ENCODE measurements around the gene UNC5A.

Gene UNC5A

GRCh38 chr5:176875783-176876505, 65.6 kb downstream of the UNC5A start:
- Mint-ChIP-seq H3K9me3 (no peaks in the 10 kb centered on the region), H3K36me3 (ENCODE audit: low read depth) (no peaks in the 10 kb centered on the region), H3K4me3 (no peak overlapping the region), H3K27ac (no peak overlapping the region), H3K4me1 (peaks cover 8% of the 10 kb centered on the region), H3K27me3 (ENCODE audit: low read depth) (peaks cover 28% of the 10 kb centered on the region)
- TF ChIP-seq CTCF (IDR thresholded peaks at IDR 0.05; ENCODE audit: unreplicated experiment in 3 of 3), result no peak

- Mint-ChIP-seq H3K4me3 (no peak overlapping the region), H3K36me3 (ENCODE audit: low read depth) (no peaks in the 10 kb centered on the region), H3K27me3 (ENCODE audit: low read depth) (peaks cover 28% of the 10 kb centered on the region), H3K9me3 (no peaks in the 10 kb centered on the region), H3K27ac (no peak overlapping the region), H3K4me1 (peaks cover 8% of the 10 kb centered on the region)
- no peak for TF ChIP-seq CTCF (IDR thresholded peaks at IDR 0.05; ENCODE audit: unreplicated experiment in 3 of 3)
These were observed 66.4 kb downstream of the UNC5A start for GRCh38 chr5:176876506-176877431.

- H3K27ac Mint-ChIP-seq, result no peak overlapping the region
- no peak overlapping the region for H3K4me3 Mint-ChIP-seq
- H3K36me3 Mint-ChIP-seq (ENCODE audit: low read depth), result no peaks in the 10 kb centered on the region
- H3K4me1 Mint-ChIP-seq, result peaks cover 10% of the 10 kb centered on the region
- H3K27me3 Mint-ChIP-seq (ENCODE audit: low read depth), result peaks cover 28% of the 10 kb centered on the region
- no peaks in the 10 kb centered on the region for H3K9me3 Mint-ChIP-seq
- no peak for TF ChIP-seq CTCF (IDR thresholded peaks at IDR 0.05; ENCODE audit: unreplicated experiment in 3 of 3)
These were observed 67.5 kb downstream of the UNC5A start for GRCh38 chr5:176877793-176878331.

GRCh38 chr5:176878463-176878862, 68.1 kb downstream of the UNC5A start:
- H3K9me3 Mint-ChIP-seq, result no peaks in the 10 kb centered on the region
- H3K4me1 Mint-ChIP-seq, result peaks cover 13% of the 10 kb centered on the region
- peaks cover 31% of the 10 kb centered on the region for H3K27me3 Mint-ChIP-seq (ENCODE audit: low read depth)
- no peak overlapping the region for H3K27ac Mint-ChIP-seq
- no peak overlapping the region for H3K4me3 Mint-ChIP-seq
- H3K36me3 Mint-ChIP-seq (ENCODE audit: low read depth), result no peaks in the 10 kb centered on the region
- TF ChIP-seq CTCF (IDR thresholded peaks at IDR 0.05; ENCODE audit: unreplicated experiment in 3 of 3), result no peak

- TF ChIP-seq CTCF (IDR thresholded peaks at IDR 0.05; ENCODE audit: unreplicated experiment in 3 of 3), result no peak
- peaks cover 30% of the 10 kb centered on the region for H3K27me3 Mint-ChIP-seq (ENCODE audit: low read depth)
- H3K9me3 Mint-ChIP-seq, result no peaks in the 10 kb centered on the region
- peaks cover 15% of the 10 kb centered on the region for H3K4me1 Mint-ChIP-seq
- no peak overlapping the region for H3K27ac Mint-ChIP-seq
- H3K4me3 Mint-ChIP-seq, result no peak overlapping the region
- H3K36me3 Mint-ChIP-seq (ENCODE audit: low read depth), result no peaks in the 10 kb centered on the region
These were observed 68.7 kb downstream of the UNC5A start for GRCh38 chr5:176878906-176879662.

Measured in nephron (organoid).